Activated B cell treated with CpG ODN at 0.5 μM for 24 hours (primary cell): ENCODE data around the gene SMCHD1. TPM values are rescaled to one million over a fixed set of nuclear protein-coding genes. Genes with fewer than 3 reads are reported as not detected.

Source experiments
- ATAC-seq: fragments of 200-7000 bp; cut with Tn5 transposase; one replicate; pipeline ENCODE4 v1.10.0; 2021; ENCODE audit warnings: low read depth, mild to moderate bottlenecking, moderate library complexity
- CTCF ChIA-PET: fragments of 350-600 bp; sonication (Branson Sonifier 250); formaldehyde crosslinking; loops from one replicate; lab custom pipeline; 2021; ENCODE audit warnings: antibody characterized with exemption; lab: Charles Lee
- POLR2A ChIA-PET: fragments of 350-600 bp; sonication (Branson Sonifier 250); formaldehyde crosslinking; loops from one replicate; lab custom pipeline; 2021; ENCODE audit warnings: antibody characterized with exemption; lab: Charles Lee
- DNase-seq: peaks from one replicate; pipeline ENCODE4 v3.0.0; 2022
- H3K27ac Mint-ChIP-seq: one replicate; pipeline ENCODE4 v1.8.0; 2020; ENCODE audit warnings: mixed read lengths
- H3K27me3 Mint-ChIP-seq: one replicate; pipeline ENCODE4 v1.8.0; 2021; ENCODE audit warnings: mixed read lengths
- H3K36me3 Mint-ChIP-seq: one replicate; pipeline ENCODE4 v1.8.0; 2021; ENCODE audit warnings: low read depth, mixed read lengths
- H3K4me1 Mint-ChIP-seq: one replicate; pipeline ENCODE4 v1.8.0; 2021; ENCODE audit warnings: mixed read lengths
- H3K4me3 Mint-ChIP-seq: one replicate; pipeline ENCODE4 v1.8.0; 2020; ENCODE audit warnings: mild to moderate bottlenecking, mixed read lengths
- H3K9me3 Mint-ChIP-seq: one replicate; pipeline ENCODE4 v1.8.0; 2020; ENCODE audit warnings: mixed read lengths
- intact Hi-C: fragments of 100-400 bp; cut with micrococcal nuclease; formaldehyde crosslinking; loops from one replicate; pipeline ENCODE4 v1.15.1; 2024
- total RNA-seq: library from RNA; stranded (reverse); gene quantifications from 2 replicates; pipeline ENCODE4 v1.2.3, GENCODE V29; 2022
- TF ChIP-seq, protein P1 (sequence below): fragments of 200-600 bp; IDR thresholded peaks from one replicate; pipeline ENCODE4 v1.8.0; 2022; ENCODE audit warnings: antibody characterized with exemption, mild to moderate bottlenecking

The SMCHD1 gene
- 111 and 144 TPM in 2 replicates for total RNA-seq

- TF ChIP-seq, protein P1, sequence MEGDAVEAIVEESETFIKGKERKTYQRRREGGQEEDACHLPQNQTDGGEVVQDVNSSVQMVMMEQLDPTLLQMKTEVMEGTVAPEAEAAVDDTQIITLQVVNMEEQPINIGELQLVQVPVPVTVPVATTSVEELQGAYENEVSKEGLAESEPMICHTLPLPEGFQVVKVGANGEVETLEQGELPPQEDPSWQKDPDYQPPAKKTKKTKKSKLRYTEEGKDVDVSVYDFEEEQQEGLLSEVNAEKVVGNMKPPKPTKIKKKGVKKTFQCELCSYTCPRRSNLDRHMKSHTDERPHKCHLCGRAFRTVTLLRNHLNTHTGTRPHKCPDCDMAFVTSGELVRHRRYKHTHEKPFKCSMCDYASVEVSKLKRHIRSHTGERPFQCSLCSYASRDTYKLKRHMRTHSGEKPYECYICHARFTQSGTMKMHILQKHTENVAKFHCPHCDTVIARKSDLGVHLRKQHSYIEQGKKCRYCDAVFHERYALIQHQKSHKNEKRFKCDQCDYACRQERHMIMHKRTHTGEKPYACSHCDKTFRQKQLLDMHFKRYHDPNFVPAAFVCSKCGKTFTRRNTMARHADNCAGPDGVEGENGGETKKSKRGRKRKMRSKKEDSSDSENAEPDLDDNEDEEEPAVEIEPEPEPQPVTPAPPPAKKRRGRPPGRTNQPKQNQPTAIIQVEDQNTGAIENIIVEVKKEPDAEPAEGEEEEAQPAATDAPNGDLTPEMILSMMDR: no peak
These were observed at the start of gene SMCHD1 for GRCh38 chr18:2655178-2655953. Gene SMCHD1 (plus strand): TSS chr18:2655726. CDS start chr18:2656076, 350 bp downstream.

DNA sequence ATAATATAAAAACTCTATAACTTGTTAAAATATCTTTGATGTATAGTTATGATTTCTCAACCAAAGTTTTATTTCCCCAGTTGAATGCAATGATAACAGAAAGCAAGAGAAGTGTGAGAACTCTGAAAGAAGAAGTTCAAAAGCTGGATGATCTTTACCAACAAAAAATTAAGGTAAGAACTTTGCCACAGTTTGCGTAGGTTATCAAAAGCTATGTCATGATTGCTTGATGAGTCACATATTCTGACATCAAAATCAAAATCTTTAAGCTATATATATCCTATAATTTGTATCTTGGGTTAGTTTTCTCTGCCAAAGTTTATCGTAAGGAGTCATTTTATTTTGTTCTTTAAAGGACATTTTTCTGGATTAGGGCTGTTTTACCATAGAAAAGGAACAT, 49.2 kb upstream of the SMCHD1 start:
- Mint-ChIP-seq H3K9me3 (no peaks in the 10 kb centered on the region), H3K27ac (peak overlapping the region; percentile 83), H3K36me3 (peaks cover 1% of the 10 kb centered on the region), H3K4me3 (peak overlapping the region; percentile 24), H3K27me3 (no peaks in the 10 kb centered on the region), H3K4me1 (peaks cover 31% of the 10 kb centered on the region)
- TF ChIP-seq, protein P1: no peak
- intact Hi-C loops: no loop called here
- CTCF ChIA-PET: interaction anchor here (1.0 to 2.8 kb wide), 4 partner anchors 17 to 51 kb away, joined by 3 to 11 read pairs (median 4); partner anchors contain the start of genes METTL4, NDC80 and SMCHD1
- DNase-seq (no peak), ATAC-seq (no peak)
- POLR2A ChIA-PET: interaction anchor here (0.5 to 3.0 kb wide), 10 partner anchors 12 to 337 kb away, joined by 3 to 58 read pairs (median 4); partner anchors contain the start of gene SMCHD1

More at GRCh38 chr18:2655178-2655953, at the start of gene SMCHD1:
- POLR2A ChIA-PET: interaction anchor here (0.6 to 8.5 kb wide), 26 partner anchors 9 to 1524 kb away, joined by 3 to 376 read pairs (median 5); partner anchors contain the start of genes EMILIN2, METTL4, MYL12A and NDC80
- intact Hi-C loops: loop anchor here (1.0 to 10.0 kb wide), 9 partner anchors 14 to 939 kb away; partner anchors contain the start of genes EMILIN2, LPIN2, METTL4 and MYL12A
- Mint-ChIP-seq H3K9me3 (no peaks in the 10 kb centered on the region), H3K36me3 (peaks cover 28% of the 10 kb centered on the region), H3K27me3 (no peaks in the 10 kb centered on the region), H3K4me3 (peak within 1 kb of the TSS; percentile 96), H3K4me1 (peaks cover 44% of the 10 kb centered on the region), H3K27ac (peak within 1 kb of the TSS; percentile 98)
- CTCF ChIA-PET: interaction anchor here (0.6 to 4.0 kb wide), 7 partner anchors 12 to 84 kb away, joined by 3 to 18 read pairs (median 5); partner anchors contain the start of genes METTL4 and NDC80
- peak; percentile 74 for ATAC-seq
- peak; percentile 90 for DNase-seq

GRCh38 chr18:2609604-2610003, 45.9 kb upstream of the SMCHD1 start:
- ATAC-seq: no peak
- Mint-ChIP-seq H3K36me3 (peaks cover 1% of the 10 kb centered on the region), H3K27me3 (no peaks in the 10 kb centered on the region), H3K4me1 (peaks cover 24% of the 10 kb centered on the region), H3K9me3 (no peaks in the 10 kb centered on the region), H3K4me3 (no peak overlapping the region), H3K27ac (no peak overlapping the region)
- POLR2A ChIA-PET: interaction anchor here (0.5 to 1.7 kb wide), 2 partner anchors 27 to 28 kb away, joined by 3 to 9 read pairs; no protein-coding TSS in a partner anchor
- CTCF ChIA-PET: no interaction called here
- intact Hi-C loops: no loop called here
- DNase-seq: no peak
- TF ChIP-seq, protein P1: no peak

DNA sequence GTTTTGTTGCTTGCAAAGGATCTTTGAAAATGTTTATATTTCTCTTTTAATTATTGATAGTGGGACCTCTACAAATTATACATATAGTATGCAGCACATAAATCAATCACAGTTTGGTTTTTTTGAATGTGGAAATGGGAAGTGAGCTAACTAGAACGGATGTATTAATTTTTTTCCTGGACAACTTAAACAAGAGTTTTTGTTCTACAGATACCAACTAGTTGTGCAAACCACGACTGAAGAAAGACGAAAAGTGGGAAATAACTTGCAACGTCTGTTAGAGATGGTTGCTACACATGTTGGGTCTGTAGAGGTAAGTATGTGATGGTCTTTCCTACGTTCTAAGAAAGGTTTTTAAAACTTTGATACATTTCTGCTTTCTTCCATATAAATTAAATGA, 45.0 kb upstream of the SMCHD1 start:
- CTCF ChIA-PET: no interaction called here
- Mint-ChIP-seq H3K4me1 (peaks cover 14% of the 10 kb centered on the region), H3K27me3 (no peaks in the 10 kb centered on the region), H3K9me3 (peaks cover 2% of the 10 kb centered on the region), H3K27ac (no peak overlapping the region), H3K36me3 (peaks cover 4% of the 10 kb centered on the region), H3K4me3 (no peak overlapping the region)
- POLR2A ChIA-PET: no interaction called here
- DNase-seq (no peak), ATAC-seq (no peak)
- TF ChIP-seq, protein P1: no peak
- intact Hi-C loops: no loop called here

DNA sequence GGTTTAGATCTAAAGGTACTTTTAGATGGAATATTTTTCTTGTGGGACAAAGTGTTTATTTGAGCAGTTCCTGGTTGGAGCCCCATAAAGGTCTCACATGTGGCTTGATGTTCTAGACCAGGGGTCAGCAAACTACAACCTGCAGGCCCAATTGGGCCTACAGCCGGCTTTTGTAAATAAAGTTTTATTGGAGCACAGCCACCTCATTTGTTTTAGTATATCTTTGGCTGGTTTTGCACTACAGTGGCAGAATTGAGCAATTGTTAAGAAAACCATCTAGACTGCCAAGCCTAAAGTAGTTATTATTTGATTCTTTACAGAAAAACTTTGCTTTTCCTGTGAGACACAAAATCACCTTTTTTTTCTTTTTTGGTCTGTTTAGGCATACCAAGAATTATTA, 42.5 kb upstream of the SMCHD1 start:
- no peaks in the 10 kb centered on the region for H3K27me3 Mint-ChIP-seq
- peaks cover 4% of the 10 kb centered on the region for H3K36me3 Mint-ChIP-seq
- no peak overlapping the region for H3K4me3 Mint-ChIP-seq
- no peak for ATAC-seq
- peaks cover 2% of the 10 kb centered on the region for H3K9me3 Mint-ChIP-seq
- H3K4me1 Mint-ChIP-seq: peaks cover under 1% of the 10 kb centered on the region
- DNase-seq: no peak
- TF ChIP-seq, protein P1: no peak
- ChIA-PET POLR2A (no interaction called here), CTCF (no interaction called here)
- intact Hi-C loops: no loop called here
- no peak overlapping the region for H3K27ac Mint-ChIP-seq
